ENCODE data around the gene CHCHD6.

GRCh38 chr3:126912027-126912422, 208.0 kb downstream of the CHCHD6 start:
- TF ChIP-seq CTCF (IDR thresholded peaks at IDR 0.05) (no peak), POLR2A (IDR thresholded peaks at IDR 0.05) (no peak)
